Activated CD4-positive, alpha-beta memory T cell treated with anti-CD3 and anti-CD28 coated beads, Interleukin-2, amount 10 ng/mL, durations not matched to agents 7 days and 5 days (primary cell): ENCODE measurements around the gene ZBTB43. TPM values are rescaled to one million over a fixed set of nuclear protein-coding genes. Genes with fewer than 3 reads are reported as not detected.

Experiments
- CTCF ChIA-PET: fragments of 350-600 bp; sonication (Branson Sonifier 250); formaldehyde crosslinking; loops from one replicate; lab custom pipeline; 2021; ENCODE audit warnings: antibody characterized with exemption, inconsistent platforms; lab: Charles Lee
- POLR2A ChIA-PET: fragments of 350-600 bp; sonication (Branson Sonifier 250); formaldehyde crosslinking; loops from one replicate; lab custom pipeline; 2021; ENCODE audit warnings: antibody characterized with exemption; lab: Charles Lee
- DNase-seq: peaks from one replicate; pipeline ENCODE4 v3.0.0-alpha.2; 2020
- H3K27ac Mint-ChIP-seq: one replicate; pipeline ENCODE4 v1.8.0; 2021; ENCODE audit warnings: mild to moderate bottlenecking, mixed read lengths
- H3K27me3 Mint-ChIP-seq: one replicate; pipeline ENCODE4 v1.8.0; 2021; ENCODE audit warnings: mixed read lengths
- H3K36me3 Mint-ChIP-seq: one replicate; pipeline ENCODE4 v1.8.0; 2021; ENCODE audit warnings: low read depth, mixed read lengths
- H3K4me1 Mint-ChIP-seq: one replicate; pipeline ENCODE4 v1.8.0; 2021; ENCODE audit warnings: mixed read lengths
- H3K4me3 Mint-ChIP-seq: one replicate; pipeline ENCODE4 v1.8.0; 2021; ENCODE audit warnings: mild to moderate bottlenecking, mixed read lengths
- H3K9me3 Mint-ChIP-seq: one replicate; pipeline ENCODE4 v1.8.0; 2021; ENCODE audit warnings: mixed read lengths
- total RNA-seq, 2 experiments: library from RNA; stranded (reverse); gene quantifications; one replicate each; pipeline ENCODE4 v1.2.3, GENCODE V29; 2021

Gene ZBTB43
- 10 to 100 TPM; 40.8 to 41.0 TPM for total RNA-seq

- Mint-ChIP-seq H3K9me3 (no peaks in the 10 kb centered on the region), H3K4me1 (peaks cover 43% of the 10 kb centered on the region), H3K27ac (peak within 1 kb of the TSS; percentile 97), H3K27me3 (no peaks in the 10 kb centered on the region), H3K4me3 (peak within 1 kb of the TSS; percentile 84), H3K36me3 (peaks cover 33% of the 10 kb centered on the region)
- ChIA-PET CTCF (interaction anchor here (2.0 to 4.0 kb wide), 4 partner anchors 23 to 102 kb away, joined by 4 to 34 read pairs (median 6); no protein-coding TSS in a partner anchor), POLR2A (interaction anchor here (0.5 to 3.1 kb wide), 37 partner anchors 11 to 1605 kb away, joined by 3 to 28 read pairs (median 4); partner anchors contain the start of genes HSPA5, LRSAM1, RALGPS1 and RPL12)
- DNase-seq = peak; percentile 99
Measured at GRCh38 chr9:126804696-126805553, at the start of gene ZBTB43. Gene ZBTB43, plus strand, starts transcription at chr9:126805040. Its CDS starts 27,470 bp downstream, at chr9:126832510.

GRCh38 chr9:126755317-126755875 lies 49.4 kb upstream of the ZBTB43 start:
- Mint-ChIP-seq H3K27me3 (peaks cover 8% of the 10 kb centered on the region), H3K9me3 (no peaks in the 10 kb centered on the region), H3K36me3 (no peaks in the 10 kb centered on the region), H3K4me1 (no peaks in the 10 kb centered on the region), H3K4me3 (no peak overlapping the region), H3K27ac (no peak overlapping the region)
- ChIA-PET POLR2A (no interaction called here), CTCF (no interaction called here)
- DNase-seq = no peak

GRCh38 chr9:126756238-126756637 lies 48.6 kb upstream of the ZBTB43 start:
- DNase-seq = no peak
- ChIA-PET CTCF (no interaction called here), POLR2A (no interaction called here)
- Mint-ChIP-seq H3K36me3 (no peaks in the 10 kb centered on the region), H3K4me1 (no peaks in the 10 kb centered on the region), H3K27me3 (peaks cover 5% of the 10 kb centered on the region), H3K9me3 (no peaks in the 10 kb centered on the region), H3K27ac (no peak overlapping the region), H3K4me3 (no peak overlapping the region)

GRCh38 chr9:126756876-126757415 lies 47.9 kb upstream of the ZBTB43 start:
- H3K4me3 Mint-ChIP-seq = no peak overlapping the region
- H3K9me3 Mint-ChIP-seq = no peaks in the 10 kb centered on the region
- H3K27me3 Mint-ChIP-seq = peaks cover 5% of the 10 kb centered on the region
- H3K27ac Mint-ChIP-seq = no peak overlapping the region
- DNase-seq = no peak
- POLR2A ChIA-PET = no interaction called here
- CTCF ChIA-PET = no interaction called here
- H3K4me1 Mint-ChIP-seq = no peaks in the 10 kb centered on the region
- no peaks in the 10 kb centered on the region for H3K36me3 Mint-ChIP-seq

- CTCF ChIA-PET = interaction anchor here (1.1 to 1.2 kb wide), 2 partner anchors 23 to 53 kb away, joined by 3 read pairs; no protein-coding TSS in a partner anchor
Measured at GRCh38 chr9:126758916-126759585, 45.8 kb upstream of the ZBTB43 start.

GRCh38 chr9:126761274-126761673 lies 43.6 kb upstream of the ZBTB43 start:
- CTCF ChIA-PET = interaction anchor here (1.2 kb wide), 1 partner anchor 57 kb away, joined by 3 read pairs; no protein-coding TSS in a partner anchor
- peaks cover 2% of the 10 kb centered on the region for H3K27me3 Mint-ChIP-seq
- H3K4me1 Mint-ChIP-seq = no peaks in the 10 kb centered on the region
- POLR2A ChIA-PET = no interaction called here
- no peaks in the 10 kb centered on the region for H3K9me3 Mint-ChIP-seq
- H3K4me3 Mint-ChIP-seq = no peak overlapping the region
- DNase-seq = no peak
- H3K36me3 Mint-ChIP-seq = no peaks in the 10 kb centered on the region
- H3K27ac Mint-ChIP-seq = no peak overlapping the region

More at GRCh38 chr9:126758916-126759585, 45.8 kb upstream of the ZBTB43 start:
- H3K4me1 Mint-ChIP-seq = no peaks in the 10 kb centered on the region
- POLR2A ChIA-PET = no interaction called here
- H3K9me3 Mint-ChIP-seq = no peaks in the 10 kb centered on the region
- DNase-seq = no peak
- H3K36me3 Mint-ChIP-seq = no peaks in the 10 kb centered on the region
- no peak overlapping the region for H3K4me3 Mint-ChIP-seq
- no peak overlapping the region for H3K27ac Mint-ChIP-seq
- H3K27me3 Mint-ChIP-seq = peaks cover 2% of the 10 kb centered on the region

GRCh38 chr9:126763130-126763764 lies 41.6 kb upstream of the ZBTB43 start:
- Mint-ChIP-seq H3K4me3 (no peak overlapping the region), H3K9me3 (no peaks in the 10 kb centered on the region), H3K27me3 (peaks cover 4% of the 10 kb centered on the region), H3K27ac (no peak overlapping the region), H3K4me1 (no peaks in the 10 kb centered on the region), H3K36me3 (no peaks in the 10 kb centered on the region)
- POLR2A ChIA-PET = no interaction called here
- no peak for DNase-seq
- CTCF ChIA-PET = interaction anchor here (1.4 kb wide), 1 partner anchor 53 kb away, joined by 3 read pairs; no protein-coding TSS in a partner anchor

- H3K27me3 Mint-ChIP-seq = peaks cover 25% of the 10 kb centered on the region
- H3K27ac Mint-ChIP-seq = no peak overlapping the region
- no peak overlapping the region for H3K4me3 Mint-ChIP-seq
- CTCF ChIA-PET = interaction anchor here (0.7 to 2.8 kb wide), 4 partner anchors 8 to 67 kb away, joined by 3 to 21 read pairs (median 4); no protein-coding TSS in a partner anchor
- POLR2A ChIA-PET = interaction anchor here (1.6 kb wide), 1 partner anchor 32 kb away, joined by 4 read pairs; the partner anchor contains the start of gene ZBTB43
- H3K4me1 Mint-ChIP-seq = no peaks in the 10 kb centered on the region
- H3K36me3 Mint-ChIP-seq = no peaks in the 10 kb centered on the region
- no peaks in the 10 kb centered on the region for H3K9me3 Mint-ChIP-seq
- no peak for DNase-seq
Measured at GRCh38 chr9:126773004-126773607, 31.7 kb upstream of the ZBTB43 start.

GRCh38 chr9:126775926-126776325 lies 28.9 kb upstream of the ZBTB43 start:
- H3K36me3 Mint-ChIP-seq = no peaks in the 10 kb centered on the region
- H3K27ac Mint-ChIP-seq = no peak overlapping the region
- ChIA-PET CTCF (interaction anchor here (1.1 to 2.2 kb wide), 3 partner anchors 69 to 74 kb away, joined by 3 to 10 read pairs (median 5); no protein-coding TSS in a partner anchor), POLR2A (no interaction called here)
- no peaks in the 10 kb centered on the region for H3K4me1 Mint-ChIP-seq
- peaks cover 34% of the 10 kb centered on the region for H3K27me3 Mint-ChIP-seq
- H3K4me3 Mint-ChIP-seq = no peak overlapping the region
- no peaks in the 10 kb centered on the region for H3K9me3 Mint-ChIP-seq
- no peak for DNase-seq

GRCh38 chr9:126777733-126778132 lies 27.1 kb upstream of the ZBTB43 start:
- H3K36me3 Mint-ChIP-seq = no peaks in the 10 kb centered on the region
- no peak overlapping the region for H3K4me3 Mint-ChIP-seq
- CTCF ChIA-PET = interaction anchor here (0.8 to 8.2 kb wide), 3 partner anchors 50 to 71 kb away, joined by 3 to 436 read pairs (median 3); no protein-coding TSS in a partner anchor
- H3K27me3 Mint-ChIP-seq = peaks cover 30% of the 10 kb centered on the region
- no peak overlapping the region for H3K27ac Mint-ChIP-seq
- H3K4me1 Mint-ChIP-seq = no peaks in the 10 kb centered on the region
- POLR2A ChIA-PET = interaction anchor here (1.3 kb wide), 1 partner anchor 54 kb away, joined by 3 read pairs; no protein-coding TSS in a partner anchor
- no peak for DNase-seq
- H3K9me3 Mint-ChIP-seq = no peaks in the 10 kb centered on the region

GRCh38 chr9:126778141-126778540 lies 26.7 kb upstream of the ZBTB43 start:
- Mint-ChIP-seq H3K9me3 (no peaks in the 10 kb centered on the region), H3K27ac (no peak overlapping the region), H3K36me3 (no peaks in the 10 kb centered on the region), H3K4me3 (no peak overlapping the region), H3K4me1 (no peaks in the 10 kb centered on the region), H3K27me3 (peaks cover 32% of the 10 kb centered on the region)
- ChIA-PET POLR2A (interaction anchor here (1.3 kb wide), 1 partner anchor 55 kb away, joined by 3 read pairs; no protein-coding TSS in a partner anchor), CTCF (interaction anchor here (0.8 to 8.2 kb wide), 3 partner anchors 51 to 71 kb away, joined by 3 to 436 read pairs (median 3); no protein-coding TSS in a partner anchor)
- no peak for DNase-seq
